NB4 (cell line): ENCODE data around the gene GRM2.
A peak's percentile ranks its signal among the peaks of the same experiment; 100 is the strongest.

Experiments
- DNase-seq: peaks from one replicate; pipeline ENCODE4 v3.0.0; 2010; ENCODE audit warnings: low read depth
- H3K4me3 ChIP-seq: one replicate; pipeline ENCODE4 v1.5.1; 2011; ENCODE audit warnings: mild to moderate bottlenecking, low read depth, low read length, moderate library complexity
- MYC ChIP-seq: IDR thresholded peaks from 2 replicates; pipeline ENCODE4 v1.6.1; 2011; ENCODE audit warnings: low read depth, low read length
- POLR2A ChIP-seq: IDR thresholded peaks from 2 replicates; pipeline ENCODE4 v1.6.1; 2011; ENCODE audit warnings: mild to moderate bottlenecking; ENCODE audit not compliant: insufficient read length; ENCODE audit errors: extremely low read depth
- TF ChIP-seq, protein P1 (sequence below): IDR thresholded peaks from one replicate; pipeline ENCODE4 v1.5.1; 2012; ENCODE audit warnings: low read depth, low read length
- TF ChIP-seq, protein P2 (sequence below): IDR thresholded peaks from 2 replicates; pipeline ENCODE4 v1.6.1; 2011; ENCODE audit warnings: low read depth, low read length

Gene GRM2

DNA sequence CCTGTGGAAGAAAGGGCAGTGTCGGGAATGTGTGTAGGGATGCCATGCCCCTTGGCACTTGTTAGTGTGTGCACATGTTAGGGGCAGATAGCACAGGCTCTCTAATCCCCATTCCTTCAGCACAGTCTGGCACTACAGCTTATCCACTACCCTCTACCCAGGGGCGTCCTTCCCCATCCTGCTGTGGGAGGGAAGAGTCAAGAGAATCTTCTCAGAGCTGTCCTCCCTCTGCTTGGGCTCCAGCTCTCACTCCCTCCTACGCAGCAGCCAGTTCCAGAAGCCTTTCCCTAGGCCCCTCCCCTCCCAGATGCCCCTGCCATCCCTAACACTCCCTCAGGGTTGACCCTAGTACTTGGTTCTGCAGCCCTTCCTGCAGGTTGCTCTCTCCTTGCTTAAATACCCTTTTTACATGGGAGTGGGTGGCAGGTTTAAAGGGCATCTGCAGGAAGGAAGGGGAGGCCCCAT lies 815 bp upstream of the GRM2 start:
- DNase-seq = no peak
- no peak overlapping the region for H3K4me3 ChIP-seq
- TF ChIP-seq, protein P1, sequence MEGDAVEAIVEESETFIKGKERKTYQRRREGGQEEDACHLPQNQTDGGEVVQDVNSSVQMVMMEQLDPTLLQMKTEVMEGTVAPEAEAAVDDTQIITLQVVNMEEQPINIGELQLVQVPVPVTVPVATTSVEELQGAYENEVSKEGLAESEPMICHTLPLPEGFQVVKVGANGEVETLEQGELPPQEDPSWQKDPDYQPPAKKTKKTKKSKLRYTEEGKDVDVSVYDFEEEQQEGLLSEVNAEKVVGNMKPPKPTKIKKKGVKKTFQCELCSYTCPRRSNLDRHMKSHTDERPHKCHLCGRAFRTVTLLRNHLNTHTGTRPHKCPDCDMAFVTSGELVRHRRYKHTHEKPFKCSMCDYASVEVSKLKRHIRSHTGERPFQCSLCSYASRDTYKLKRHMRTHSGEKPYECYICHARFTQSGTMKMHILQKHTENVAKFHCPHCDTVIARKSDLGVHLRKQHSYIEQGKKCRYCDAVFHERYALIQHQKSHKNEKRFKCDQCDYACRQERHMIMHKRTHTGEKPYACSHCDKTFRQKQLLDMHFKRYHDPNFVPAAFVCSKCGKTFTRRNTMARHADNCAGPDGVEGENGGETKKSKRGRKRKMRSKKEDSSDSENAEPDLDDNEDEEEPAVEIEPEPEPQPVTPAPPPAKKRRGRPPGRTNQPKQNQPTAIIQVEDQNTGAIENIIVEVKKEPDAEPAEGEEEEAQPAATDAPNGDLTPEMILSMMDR = no peak
- TF ChIP-seq MYC = no peak
- TF ChIP-seq POLR2A = no peak
- TF ChIP-seq, protein P2, sequence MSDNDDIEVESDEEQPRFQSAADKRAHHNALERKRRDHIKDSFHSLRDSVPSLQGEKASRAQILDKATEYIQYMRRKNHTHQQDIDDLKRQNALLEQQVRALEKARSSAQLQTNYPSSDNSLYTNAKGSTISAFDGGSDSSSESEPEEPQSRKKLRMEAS = no peak

DNA sequence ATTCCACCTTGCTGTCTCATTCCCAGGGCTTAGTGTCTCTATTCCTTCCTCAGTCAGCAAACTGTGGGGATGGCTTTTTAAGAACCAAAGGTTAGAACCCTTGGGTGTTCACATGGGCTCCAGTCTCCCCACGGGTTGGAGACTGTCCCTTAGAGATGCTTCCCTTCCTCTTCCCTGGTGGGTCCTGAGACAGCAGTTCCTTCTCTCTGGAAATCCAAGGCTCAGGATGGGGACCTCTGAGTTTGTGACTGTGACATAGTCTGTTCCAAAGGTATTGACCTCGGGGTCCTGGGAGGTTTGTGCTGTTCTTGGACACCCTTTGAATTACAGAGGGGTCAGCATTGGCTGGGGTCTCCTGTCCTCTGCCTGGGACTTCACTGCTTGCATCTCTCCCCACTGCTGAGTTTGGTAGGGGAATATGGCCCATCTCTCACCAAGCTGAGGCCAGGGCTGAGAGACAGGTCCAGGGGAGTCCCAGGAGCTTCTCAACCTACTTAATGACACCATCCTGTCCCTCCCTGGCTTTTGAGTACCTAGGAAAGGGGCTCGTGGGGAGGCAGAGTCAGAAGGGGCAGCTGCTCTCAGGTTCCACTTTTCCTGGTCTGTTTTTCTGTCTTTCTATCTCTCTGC lies 1.5 kb downstream of the GRM2 start:
- no peak overlapping the region for H3K4me3 ChIP-seq
- TF ChIP-seq POLR2A = no peak
- TF ChIP-seq, protein P1 = no peak
- no peak for TF ChIP-seq MYC
- TF ChIP-seq, protein P2 = no peak
- no peak for DNase-seq

DNA sequence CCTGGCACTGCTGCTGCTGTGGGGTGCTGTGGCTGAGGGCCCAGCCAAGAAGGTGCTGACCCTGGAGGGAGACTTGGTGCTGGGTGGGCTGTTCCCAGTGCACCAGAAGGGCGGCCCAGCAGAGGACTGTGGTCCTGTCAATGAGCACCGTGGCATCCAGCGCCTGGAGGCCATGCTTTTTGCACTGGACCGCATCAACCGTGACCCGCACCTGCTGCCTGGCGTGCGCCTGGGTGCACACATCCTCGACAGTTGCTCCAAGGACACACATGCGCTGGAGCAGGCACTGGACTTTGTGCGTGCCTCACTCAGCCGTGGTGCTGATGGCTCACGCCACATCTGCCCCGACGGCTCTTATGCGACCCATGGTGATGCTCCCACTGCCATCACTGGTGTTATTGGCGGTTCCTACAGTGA lies 2.1 kb downstream of the GRM2 start:
- TF ChIP-seq, protein P1 = no peak
- TF ChIP-seq, protein P2 = no peak
- TF ChIP-seq POLR2A = no peak
- TF ChIP-seq MYC = no peak
- H3K4me3 ChIP-seq = no peak overlapping the region
- DNase-seq = no peak

DNA sequence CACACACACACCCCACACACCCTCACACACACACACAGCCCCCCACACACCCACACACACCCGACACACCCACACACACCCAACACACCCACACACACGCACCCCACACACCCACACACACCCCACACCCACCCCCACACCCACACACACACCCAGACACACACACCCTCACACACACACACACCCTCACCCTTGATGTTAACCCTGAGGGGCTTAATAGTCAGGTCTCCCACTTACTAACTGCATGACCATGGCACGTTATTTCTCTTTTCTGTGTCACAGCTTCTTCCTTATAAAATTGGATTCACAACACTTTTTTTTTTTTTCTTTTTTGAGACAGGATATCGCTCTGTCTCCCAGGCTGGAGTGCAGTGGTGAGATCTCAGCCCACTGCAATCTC lies 2.8 kb downstream of the GRM2 start:
- no peak overlapping the region for H3K4me3 ChIP-seq
- no peak for DNase-seq
- TF ChIP-seq MYC (no peak), POLR2A (no peak)
- TF ChIP-seq, protein P2 = no peak
- TF ChIP-seq, protein P1 = no peak

DNA sequence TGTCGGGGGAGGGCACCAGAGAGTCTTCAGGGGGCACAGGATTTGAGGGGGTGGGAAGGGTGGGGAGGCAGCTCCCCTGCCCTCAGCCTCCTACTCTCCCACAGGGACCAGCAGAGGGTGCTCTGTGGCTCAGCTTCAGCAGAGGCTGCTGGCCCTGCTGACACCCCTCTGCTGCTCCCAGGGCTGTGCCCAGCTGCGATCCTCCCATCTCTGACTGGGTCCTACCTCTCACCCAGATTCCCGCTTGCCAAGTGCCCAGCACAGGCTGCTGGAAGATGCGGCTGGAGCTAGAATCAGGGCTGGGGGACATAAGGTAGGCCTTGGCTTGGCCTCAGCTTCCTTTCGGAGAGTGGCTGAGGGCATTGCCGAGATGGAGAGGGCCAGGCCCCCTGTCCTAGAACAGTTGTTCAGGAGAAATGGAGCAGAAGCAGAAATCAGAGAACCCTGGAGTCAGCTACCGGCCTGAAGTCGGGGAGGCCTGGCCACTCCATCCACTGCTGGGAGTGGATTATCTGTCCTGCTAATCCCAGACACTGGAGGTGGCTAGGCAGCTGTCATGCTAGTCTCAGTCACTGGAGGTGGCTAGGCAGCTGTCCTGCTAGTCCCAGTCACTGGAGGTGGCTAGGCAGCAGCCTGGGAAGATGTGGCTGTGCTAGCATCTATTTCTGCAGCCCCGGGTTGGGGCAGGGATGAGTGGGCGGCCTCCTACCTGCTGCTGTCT lies 3.9 kb downstream of the GRM2 start:
- no peak for DNase-seq
- H3K4me3 ChIP-seq = no peak overlapping the region
- TF ChIP-seq, protein P1 = peak; percentile 5
- TF ChIP-seq, protein P2 = no peak
